ENCODE data around the gene CLECL1. TPM values are rescaled to one million over a fixed set of nuclear protein-coding genes. Genes with fewer than 3 reads are reported as not detected.

The CLECL1 gene
- polyA plus RNA-seq, 1 of the 3 experiments (the other 2 are of a cell fraction): not detected

DNA sequence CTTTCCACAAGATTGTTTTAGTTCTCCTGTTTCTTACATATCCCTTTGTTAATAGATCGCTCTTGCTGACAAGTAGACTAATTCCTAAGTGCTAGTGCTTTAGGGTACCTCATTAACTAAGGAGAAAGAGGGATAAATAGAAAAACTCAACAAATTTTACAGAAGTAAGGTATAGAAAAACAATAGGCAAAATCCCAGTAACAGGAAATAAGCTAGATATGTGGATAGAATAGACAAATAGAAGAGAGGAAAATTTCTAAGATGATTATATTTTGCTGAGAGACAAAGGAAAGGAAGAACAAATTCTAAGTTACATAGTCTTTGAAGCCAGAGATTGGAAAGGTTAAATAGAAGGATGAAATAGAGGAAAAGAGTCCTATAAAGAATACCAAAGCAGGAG, 26.8 kb upstream of the CLECL1 start:
- no peak overlapping the region for H2AFZ ChIP-seq (ENCODE audit: low read depth)
- no peaks in the 10 kb centered on the region for H4K20me1 ChIP-seq (ENCODE audit: insufficient read depth)
- H3K27ac ChIP-seq (ENCODE audit: low read depth in 2 of 2, low read length in 1 of 2): no peak overlapping the region
- H3K4me3 ChIP-seq (ENCODE audit: low read depth in 2 of 2, low read length in 1 of 2): no peak overlapping the region
- no peak overlapping the region for H3K4me2 ChIP-seq
- ChIA-PET POLR2A (no interaction called here), CTCF (interaction anchor here (5.7 kb wide), 1 partner anchor 10 kb away, joined by 51 read pairs; no protein-coding TSS in a partner anchor)
- no peaks in the 10 kb centered on the region for H3K79me2 ChIP-seq (ENCODE audit: insufficient read depth)
- TF ChIP-seq FOXM1 (IDR thresholded peaks at IDR 0.05; ENCODE audit: low read depth) (no peak), SIN3A (IDR thresholded peaks at IDR 0.05; ENCODE audit: borderline replicate concordance, low read depth, low read length) (no peak), YY1 (IDR thresholded peaks at IDR 0.05; ENCODE audit: low read depth) (no peak), TCF12 (IDR thresholded peaks at IDR 0.05) (no peak), TAF1 (IDR thresholded peaks at IDR 0.05; ENCODE audit: borderline replicate concordance, low read depth, low read length) (no peak), FOSL2 (IDR thresholded peaks at IDR 0.05; ENCODE audit: borderline replicate concordance, low read depth) (no peak), MXI1 (IDR thresholded peaks at IDR 0.05; ENCODE audit: low read depth, low read length) (no peak), NRF1 (IDR thresholded peaks at IDR 0.05; ENCODE audit: low read depth, low read length) (no peak)
- TF ChIP-seq, protein P1, sequence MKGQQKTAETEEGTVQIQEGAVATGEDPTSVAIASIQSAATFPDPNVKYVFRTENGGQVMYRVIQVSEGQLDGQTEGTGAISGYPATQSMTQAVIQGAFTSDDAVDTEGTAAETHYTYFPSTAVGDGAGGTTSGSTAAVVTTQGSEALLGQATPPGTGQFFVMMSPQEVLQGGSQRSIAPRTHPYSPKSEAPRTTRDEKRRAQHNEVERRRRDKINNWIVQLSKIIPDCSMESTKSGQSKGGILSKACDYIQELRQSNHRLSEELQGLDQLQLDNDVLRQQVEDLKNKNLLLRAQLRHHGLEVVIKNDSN (IDR thresholded peaks at IDR 0.05; ENCODE audit: borderline replicate concordance, low read depth): no peak
- TF ChIP-seq, protein P2, sequence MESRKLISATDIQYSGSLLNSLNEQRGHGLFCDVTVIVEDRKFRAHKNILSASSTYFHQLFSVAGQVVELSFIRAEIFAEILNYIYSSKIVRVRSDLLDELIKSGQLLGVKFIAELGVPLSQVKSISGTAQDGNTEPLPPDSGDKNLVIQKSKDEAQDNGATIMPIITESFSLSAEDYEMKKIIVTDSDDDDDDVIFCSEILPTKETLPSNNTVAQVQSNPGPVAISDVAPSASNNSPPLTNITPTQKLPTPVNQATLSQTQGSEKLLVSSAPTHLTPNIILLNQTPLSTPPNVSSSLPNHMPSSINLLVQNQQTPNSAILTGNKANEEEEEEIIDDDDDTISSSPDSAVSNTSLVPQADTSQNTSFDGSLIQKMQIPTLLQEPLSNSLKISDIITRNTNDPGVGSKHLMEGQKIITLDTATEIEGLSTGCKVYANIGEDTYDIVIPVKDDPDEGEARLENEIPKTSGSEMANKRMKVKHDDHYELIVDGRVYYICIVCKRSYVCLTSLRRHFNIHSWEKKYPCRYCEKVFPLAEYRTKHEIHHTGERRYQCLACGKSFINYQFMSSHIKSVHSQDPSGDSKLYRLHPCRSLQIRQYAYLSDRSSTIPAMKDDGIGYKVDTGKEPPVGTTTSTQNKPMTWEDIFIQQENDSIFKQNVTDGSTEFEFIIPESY (IDR thresholded peaks at IDR 0.05; ENCODE audit: borderline replicate concordance, low read depth): no peak
- TF ChIP-seq, protein P3, sequence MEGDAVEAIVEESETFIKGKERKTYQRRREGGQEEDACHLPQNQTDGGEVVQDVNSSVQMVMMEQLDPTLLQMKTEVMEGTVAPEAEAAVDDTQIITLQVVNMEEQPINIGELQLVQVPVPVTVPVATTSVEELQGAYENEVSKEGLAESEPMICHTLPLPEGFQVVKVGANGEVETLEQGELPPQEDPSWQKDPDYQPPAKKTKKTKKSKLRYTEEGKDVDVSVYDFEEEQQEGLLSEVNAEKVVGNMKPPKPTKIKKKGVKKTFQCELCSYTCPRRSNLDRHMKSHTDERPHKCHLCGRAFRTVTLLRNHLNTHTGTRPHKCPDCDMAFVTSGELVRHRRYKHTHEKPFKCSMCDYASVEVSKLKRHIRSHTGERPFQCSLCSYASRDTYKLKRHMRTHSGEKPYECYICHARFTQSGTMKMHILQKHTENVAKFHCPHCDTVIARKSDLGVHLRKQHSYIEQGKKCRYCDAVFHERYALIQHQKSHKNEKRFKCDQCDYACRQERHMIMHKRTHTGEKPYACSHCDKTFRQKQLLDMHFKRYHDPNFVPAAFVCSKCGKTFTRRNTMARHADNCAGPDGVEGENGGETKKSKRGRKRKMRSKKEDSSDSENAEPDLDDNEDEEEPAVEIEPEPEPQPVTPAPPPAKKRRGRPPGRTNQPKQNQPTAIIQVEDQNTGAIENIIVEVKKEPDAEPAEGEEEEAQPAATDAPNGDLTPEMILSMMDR (IDR thresholded peaks at IDR 0.05): no peak
- TF ChIP-seq, protein P4, sequence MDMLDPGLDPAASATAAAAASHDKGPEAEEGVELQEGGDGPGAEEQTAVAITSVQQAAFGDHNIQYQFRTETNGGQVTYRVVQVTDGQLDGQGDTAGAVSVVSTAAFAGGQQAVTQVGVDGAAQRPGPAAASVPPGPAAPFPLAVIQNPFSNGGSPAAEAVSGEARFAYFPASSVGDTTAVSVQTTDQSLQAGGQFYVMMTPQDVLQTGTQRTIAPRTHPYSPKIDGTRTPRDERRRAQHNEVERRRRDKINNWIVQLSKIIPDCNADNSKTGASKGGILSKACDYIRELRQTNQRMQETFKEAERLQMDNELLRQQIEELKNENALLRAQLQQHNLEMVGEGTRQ (IDR thresholded peaks at IDR 0.05; ENCODE audit: borderline replicate concordance, low read depth, low read length): no peak
- TF ChIP-seq, protein P5, sequence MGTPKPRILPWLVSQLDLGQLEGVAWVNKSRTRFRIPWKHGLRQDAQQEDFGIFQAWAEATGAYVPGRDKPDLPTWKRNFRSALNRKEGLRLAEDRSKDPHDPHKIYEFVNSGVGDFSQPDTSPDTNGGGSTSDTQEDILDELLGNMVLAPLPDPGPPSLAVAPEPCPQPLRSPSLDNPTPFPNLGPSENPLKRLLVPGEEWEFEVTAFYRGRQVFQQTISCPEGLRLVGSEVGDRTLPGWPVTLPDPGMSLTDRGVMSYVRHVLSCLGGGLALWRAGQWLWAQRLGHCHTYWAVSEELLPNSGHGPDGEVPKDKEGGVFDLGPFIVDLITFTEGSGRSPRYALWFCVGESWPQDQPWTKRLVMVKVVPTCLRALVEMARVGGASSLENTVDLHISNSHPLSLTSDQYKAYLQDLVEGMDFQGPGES (IDR thresholded peaks at IDR 0.05; ENCODE audit: low read depth, low read length): no peak
- no peak overlapping the region for H3K9ac ChIP-seq
- H3K9me3 ChIP-seq: no peaks in the 10 kb centered on the region
- H3K36me3 ChIP-seq (replicated peaks in 1 of 2; ENCODE audit: control insufficient read depth in 1 of 2, insufficient read depth in 2 of 2, low read length in 1 of 2): no peaks in the 10 kb centered on the region
- no peak for DNase-seq
- H3K9me2 ChIP-seq: no peaks in the 10 kb centered on the region
- 2% methylated on average over 1 of the region's 1 CpG for WGBS (ENCODE audit: low lambda C conversion rate)
- no peaks in the 10 kb centered on the region for H3F3A ChIP-seq (replicated peaks; ENCODE audit: insufficient read depth)
- no peaks in the 10 kb centered on the region for H3K4me1 ChIP-seq (ENCODE audit: control insufficient read depth in 1 of 2, insufficient read depth in 2 of 2, low read depth in 1 of 2, low read length in 1 of 2)
- peaks cover 14% of the 10 kb centered on the region for H3K27me3 ChIP-seq (ENCODE audit: insufficient read depth)

All from SK-N-SH (cell line).